Germinal center (tissue), 1 donor: ENCODE data around the gene GARIN5B.
A peak's percentile ranks its signal among the peaks of the same experiment; 100 is the strongest.
"Not testable (repeated sequence)": the region's sequence is repeated elsewhere in the genome, so short reads cannot be mapped to it uniquely, and the experiment has no call there.

ENCODE experiments used
- DNase-seq: peaks from one replicate; pipeline ENCODE4 v3.0.0; 2012; ENCODE audit warnings: mixed read lengths, low spot score

GARIN5B gene

GRCh38 chr19:55362990-55363716 is at the start of gene GARIN5B:
TSS of gene GARIN5B (minus strand) at chr19:55363260. CDS start at chr19:55363066, 194 bp downstream.
- no peak for DNase-seq

- no peak for DNase-seq
Measured at GRCh38 chr19:55410168-55410567, 47.1 kb upstream of the GARIN5B start.

- not testable (repeated sequence) for DNase-seq
Measured at GRCh38 chr19:55409179-55409578, 46.1 kb upstream of the GARIN5B start.

- DNase-seq = no peak
Measured at GRCh38 chr19:55408533-55408872, 45.4 kb upstream of the GARIN5B start.

GRCh38 chr19:55407800-55408532 is 44.9 kb upstream of the GARIN5B start:
- DNase-seq = peak; percentile 100

- not testable (repeated sequence) for DNase-seq
Measured at GRCh38 chr19:55407550-55407799, 44.4 kb upstream of the GARIN5B start, which contains the start of gene UBE2S. TSS of gene UBE2S (minus strand) at chr19:55407788. CDS start at chr19:55407589, 199 bp downstream.

GRCh38 chr19:55406826-55407549 is 43.9 kb upstream of the GARIN5B start:
- DNase-seq = peak; percentile 48

GRCh38 chr19:55406091-55406825 is 43.2 kb upstream of the GARIN5B start:
- no peak for DNase-seq

- no peak for DNase-seq
Measured at GRCh38 chr19:55405638-55406037, 42.6 kb upstream of the GARIN5B start.

- DNase-seq = no peak
Measured at GRCh38 chr19:55402509-55402908, 39.4 kb upstream of the GARIN5B start.

GRCh38 chr19:55401390-55401789 is 38.3 kb upstream of the GARIN5B start:
- DNase-seq = not testable (repeated sequence)

GRCh38 chr19:55400281-55401087 is 37.4 kb upstream of the GARIN5B start:
- DNase-seq = no peak

- DNase-seq = no peak
Measured at GRCh38 chr19:55398200-55398925, 35.3 kb upstream of the GARIN5B start.

- no peak for DNase-seq
Measured at GRCh38 chr19:55392820-55393761, 30.0 kb upstream of the GARIN5B start.

- no peak for DNase-seq
Measured at GRCh38 chr19:55391702-55392615, 28.9 kb upstream of the GARIN5B start.

GRCh38 chr19:55391191-55391670 is 28.2 kb upstream of the GARIN5B start:
- no peak for DNase-seq

- no peak for DNase-seq
Measured at GRCh38 chr19:55390461-55390880, 27.4 kb upstream of the GARIN5B start.
